HAP-1 (cell line): ENCODE results near the gene CDNF.

Experiments used
- DNase-seq, 2 experiments: peaks; one replicate each; pipeline ENCODE4 v3.0.0-alpha.2; 2016 to 2020; ENCODE audit warnings: low spot score in 2 of 2
- H3K27me3 ChIP-seq: fragments of 250-450 bp; sonication (Bioruptor Pico); 2 replicates; pipeline ENCODE4 v1.5.1; 2020; ENCODE audit warnings: low read depth, mild to moderate bottlenecking, moderate library complexity
- H3K36me3 ChIP-seq: fragments of 250-450 bp; sonication (Bioruptor Pico); replicated peaks from 2 replicates; pipeline ENCODE4 v1.5.1; 2020; ENCODE audit warnings: mild to moderate bottlenecking
- H3K4me1 ChIP-seq: fragments of 250-450 bp; sonication (Bioruptor Pico); 2 replicates; pipeline ENCODE4 v1.5.1; 2020; ENCODE audit warnings: mild to moderate bottlenecking
- H3K4me3 ChIP-seq: fragments of 250-450 bp; sonication (Bioruptor Pico); 2 replicates; pipeline ENCODE4 v1.5.1; 2020; ENCODE audit warnings: mild to moderate bottlenecking, moderate library complexity
- H3K9me3 ChIP-seq: fragments of 250-450 bp; sonication (Bioruptor Pico); 2 replicates; pipeline ENCODE4 v1.5.1; 2020; ENCODE audit warnings: mild to moderate bottlenecking, moderate library complexity
- in situ Hi-C: fragments of 300-500 bp; cut with MboI; formaldehyde crosslinking; loops from 3 replicates; pipeline ENCODE4 v1.14.3; 2020; ENCODE audit warnings: low sequenced_read_pairs, inconsistent platforms, mixed read lengths

The CDNF gene

GRCh38 chr10:14859043-14859442 lies 21.2 kb upstream of the CDNF start:
- in situ Hi-C loops, result no loop called here
- Histone ChIP-seq H3K4me1 (peaks cover 17% of the 10 kb centered on the region), H3K27me3 (no peaks in the 10 kb centered on the region), H3K9me3 (no peaks in the 10 kb centered on the region), H3K4me3 (no peak overlapping the region), H3K36me3 (peaks cover 20% of the 10 kb centered on the region)
- no peak for DNase-seq

GRCh38 chr10:14858338-14858960 lies 20.6 kb upstream of the CDNF start:
- Histone ChIP-seq H3K9me3 (no peaks in the 10 kb centered on the region), H3K4me3 (no peak overlapping the region), H3K27me3 (no peaks in the 10 kb centered on the region), H3K36me3 (peaks cover 26% of the 10 kb centered on the region), H3K4me1 (peaks cover 17% of the 10 kb centered on the region)
- DNase-seq, result no peak
- in situ Hi-C loops, result no loop called here

GRCh38 chr10:14855453-14855852 lies 17.6 kb upstream of the CDNF start:
- H3K9me3 ChIP-seq, result no peaks in the 10 kb centered on the region
- DNase-seq, result no peak
- in situ Hi-C loops, result no loop called here

GRCh38 chr10:14852236-14852635 lies 14.4 kb upstream of the CDNF start:
- H3K36me3 ChIP-seq, result peaks cover 40% of the 10 kb centered on the region
- in situ Hi-C loops, result no loop called here

More at GRCh38 chr10:14855453-14855852, 17.6 kb upstream of the CDNF start:
- no peak overlapping the region for H3K4me3 ChIP-seq
- peaks cover 39% of the 10 kb centered on the region for H3K36me3 ChIP-seq
- no peaks in the 10 kb centered on the region for H3K27me3 ChIP-seq
- H3K4me1 ChIP-seq, result peaks cover 17% of the 10 kb centered on the region

GRCh38 chr10:14844948-14845347 lies 7.1 kb upstream of the CDNF start:
- in situ Hi-C loops, result no loop called here
- Histone ChIP-seq H3K4me1 (peaks cover 5% of the 10 kb centered on the region; the same call in 1 of the 2 replicates), H3K4me3 (no peak overlapping the region), H3K27me3 (no peaks in the 10 kb centered on the region), H3K36me3 (peaks cover 61% of the 10 kb centered on the region), H3K9me3 (no peaks in the 10 kb centered on the region)
- DNase-seq, result no peak

More at GRCh38 chr10:14852236-14852635, 14.4 kb upstream of the CDNF start:
- Histone ChIP-seq H3K4me3 (no peak overlapping the region), H3K4me1 (no peaks in the 10 kb centered on the region), H3K27me3 (no peaks in the 10 kb centered on the region), H3K9me3 (no peaks in the 10 kb centered on the region)
- no peak for DNase-seq

- Histone ChIP-seq H3K4me1 (peaks cover 5% of the 10 kb centered on the region; the same call in 1 of the 2 replicates), H3K36me3 (peaks cover 56% of the 10 kb centered on the region), H3K4me3 (no peak overlapping the region), H3K9me3 (no peaks in the 10 kb centered on the region), H3K27me3 (no peaks in the 10 kb centered on the region)
- DNase-seq, result no peak
- in situ Hi-C loops, result no loop called here
Observed at GRCh38 chr10:14843327-14843988, 5.6 kb upstream of the CDNF start.

- H3K4me1 ChIP-seq, result peaks cover 11% of the 10 kb centered on the region
- no peaks in the 10 kb centered on the region for H3K27me3 ChIP-seq
- no peaks in the 10 kb centered on the region for H3K9me3 ChIP-seq
- in situ Hi-C loops, result no loop called here
- DNase-seq, result no peak
- H3K36me3 ChIP-seq, result peaks cover 56% of the 10 kb centered on the region
- H3K4me3 ChIP-seq, result no peak overlapping the region
Observed at GRCh38 chr10:14840178-14840577, 2.3 kb upstream of the CDNF start.

GRCh38 chr10:14839305-14839695 lies 1.5 kb upstream of the CDNF start:
- in situ Hi-C loops, result no loop called here
- peak overlapping the region; percentile 98 for H3K4me3 ChIP-seq
- H3K4me1 ChIP-seq, result peaks cover 11% of the 10 kb centered on the region
- DNase-seq, result peak in 1 of 2 experiments; percentile 33
- H3K9me3 ChIP-seq, result no peaks in the 10 kb centered on the region
- no peaks in the 10 kb centered on the region for H3K27me3 ChIP-seq
- peaks cover 48% of the 10 kb centered on the region for H3K36me3 ChIP-seq

- peak in 1 of 2 experiments; percentile 57 for DNase-seq
- Histone ChIP-seq H3K36me3 (peaks cover 42% of the 10 kb centered on the region), H3K4me3 (peak overlapping the region; percentile 98), H3K4me1 (peaks cover 11% of the 10 kb centered on the region), H3K9me3 (no peaks in the 10 kb centered on the region), H3K27me3 (no peaks in the 10 kb centered on the region)
- in situ Hi-C loops, result no loop called here
Observed at GRCh38 chr10:14838582-14839304, 906 bp upstream of the CDNF start.

GRCh38 chr10:14837003-14837756 lies 657 bp downstream of the CDNF start:
- Histone ChIP-seq H3K36me3 (peaks cover 26% of the 10 kb centered on the region), H3K9me3 (no peaks in the 10 kb centered on the region), H3K4me3 (peak overlapping the region; percentile 98), H3K4me1 (peaks cover 11% of the 10 kb centered on the region), H3K27me3 (no peaks in the 10 kb centered on the region)
- DNase-seq, result no peak
- in situ Hi-C loops, result no loop called here

- Histone ChIP-seq H3K4me3 (no peak overlapping the region), H3K27me3 (no peaks in the 10 kb centered on the region), H3K9me3 (no peaks in the 10 kb centered on the region), H3K36me3 (peaks cover 17% of the 10 kb centered on the region), H3K4me1 (peaks cover 11% of the 10 kb centered on the region)
- in situ Hi-C loops, result no loop called here
- DNase-seq, result no peak
Observed at GRCh38 chr10:14836208-14836607, 1.6 kb downstream of the CDNF start.

- DNase-seq, result no peak
- Histone ChIP-seq H3K36me3 (no peaks in the 10 kb centered on the region), H3K27me3 (no peaks in the 10 kb centered on the region), H3K9me3 (no peaks in the 10 kb centered on the region), H3K4me3 (no peak overlapping the region), H3K4me1 (peaks cover 6% of the 10 kb centered on the region)
- in situ Hi-C loops, result no loop called here
Observed at GRCh38 chr10:14833106-14833505, 4.7 kb downstream of the CDNF start.

GRCh38 chr10:14826076-14826829 lies 11.6 kb downstream of the CDNF start:
- Histone ChIP-seq H3K36me3 (no peaks in the 10 kb centered on the region), H3K4me3 (no peak overlapping the region), H3K9me3 (no peaks in the 10 kb centered on the region), H3K27me3 (no peaks in the 10 kb centered on the region), H3K4me1 (no peaks in the 10 kb centered on the region)
- in situ Hi-C loops, result loop anchor here (10.0 kb wide), 1 partner anchor 321 kb away; no protein-coding TSS in a partner anchor
- DNase-seq, result no peak
